ENCODE results near the gene RABGAP1L.
"Not testable (repeated sequence)": the region's sequence is repeated elsewhere in the genome, so short reads cannot be mapped to it uniquely, and the experiment has no call there.

The RABGAP1L gene

GRCh38 chr1:175037416-175037815 is 878.1 kb downstream of the RABGAP1L start:
- no peak overlapping the region for H3K4me3 ChIP-seq (ENCODE audit: low read length)
- DNase-seq (ENCODE audit: low read depth) = no peak
- TF ChIP-seq, protein P1, sequence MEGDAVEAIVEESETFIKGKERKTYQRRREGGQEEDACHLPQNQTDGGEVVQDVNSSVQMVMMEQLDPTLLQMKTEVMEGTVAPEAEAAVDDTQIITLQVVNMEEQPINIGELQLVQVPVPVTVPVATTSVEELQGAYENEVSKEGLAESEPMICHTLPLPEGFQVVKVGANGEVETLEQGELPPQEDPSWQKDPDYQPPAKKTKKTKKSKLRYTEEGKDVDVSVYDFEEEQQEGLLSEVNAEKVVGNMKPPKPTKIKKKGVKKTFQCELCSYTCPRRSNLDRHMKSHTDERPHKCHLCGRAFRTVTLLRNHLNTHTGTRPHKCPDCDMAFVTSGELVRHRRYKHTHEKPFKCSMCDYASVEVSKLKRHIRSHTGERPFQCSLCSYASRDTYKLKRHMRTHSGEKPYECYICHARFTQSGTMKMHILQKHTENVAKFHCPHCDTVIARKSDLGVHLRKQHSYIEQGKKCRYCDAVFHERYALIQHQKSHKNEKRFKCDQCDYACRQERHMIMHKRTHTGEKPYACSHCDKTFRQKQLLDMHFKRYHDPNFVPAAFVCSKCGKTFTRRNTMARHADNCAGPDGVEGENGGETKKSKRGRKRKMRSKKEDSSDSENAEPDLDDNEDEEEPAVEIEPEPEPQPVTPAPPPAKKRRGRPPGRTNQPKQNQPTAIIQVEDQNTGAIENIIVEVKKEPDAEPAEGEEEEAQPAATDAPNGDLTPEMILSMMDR (conservative IDR thresholded peaks at IDR 0.05; ENCODE audit: low read depth, low read length) = no peak

DNA sequence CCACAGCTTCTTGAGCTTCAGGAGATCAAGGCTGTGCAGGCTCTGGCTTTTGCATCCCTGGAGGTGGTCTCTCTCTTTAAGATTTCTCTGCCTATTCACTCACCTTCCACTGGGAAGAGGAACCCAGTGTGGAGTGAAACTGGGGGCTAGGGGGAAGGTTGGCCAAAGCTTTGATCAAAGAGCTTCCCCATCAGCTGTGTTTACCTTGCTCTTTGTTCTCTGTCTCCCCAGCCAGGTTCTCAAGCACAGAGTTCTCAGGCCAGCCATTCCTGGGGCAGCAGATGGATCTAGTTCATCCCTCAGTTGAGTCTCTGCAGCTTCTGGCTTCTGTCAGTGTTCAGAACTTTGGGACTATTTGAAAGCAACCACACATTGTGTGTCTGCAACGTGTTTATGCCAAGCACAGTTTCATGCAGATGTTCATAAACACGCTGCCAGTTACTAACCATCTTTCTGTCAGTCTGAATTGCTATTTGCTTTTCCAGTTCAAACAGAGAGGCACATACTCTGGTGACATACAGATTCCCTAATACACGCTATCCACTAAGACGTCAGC is 881.1 kb downstream of the RABGAP1L start:
- no peak overlapping the region for H3K4me3 ChIP-seq (ENCODE audit: low read length)
- TF ChIP-seq, protein P1 (conservative IDR thresholded peaks at IDR 0.05; ENCODE audit: low read depth, low read length) = no peak
- no peak for DNase-seq (ENCODE audit: low read depth)

DNA sequence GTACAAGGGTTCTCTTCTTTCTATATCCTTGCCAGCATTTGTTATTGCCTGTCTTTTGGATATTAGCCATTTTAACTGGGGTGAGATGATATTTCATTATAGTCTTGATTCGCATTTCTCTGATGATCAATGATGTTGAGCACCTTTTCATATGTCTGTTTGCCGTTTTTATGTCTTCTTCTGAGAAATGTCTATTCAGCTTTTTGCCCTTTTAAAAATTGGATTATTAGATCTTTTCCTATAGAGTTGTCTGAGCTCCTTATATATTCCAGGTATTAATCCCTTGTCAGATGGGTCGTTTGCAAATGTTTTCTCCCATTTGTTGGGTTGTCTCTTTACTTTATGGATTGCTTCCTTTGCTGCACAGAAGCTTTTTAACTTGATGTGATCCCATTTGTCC is 883.3 kb downstream of the RABGAP1L start:
- DNase-seq (ENCODE audit: low read depth) = no peak
- no peak overlapping the region for H3K4me3 ChIP-seq (ENCODE audit: low read length)
- TF ChIP-seq, protein P1 (conservative IDR thresholded peaks at IDR 0.05; ENCODE audit: low read depth, low read length) = no peak

DNA sequence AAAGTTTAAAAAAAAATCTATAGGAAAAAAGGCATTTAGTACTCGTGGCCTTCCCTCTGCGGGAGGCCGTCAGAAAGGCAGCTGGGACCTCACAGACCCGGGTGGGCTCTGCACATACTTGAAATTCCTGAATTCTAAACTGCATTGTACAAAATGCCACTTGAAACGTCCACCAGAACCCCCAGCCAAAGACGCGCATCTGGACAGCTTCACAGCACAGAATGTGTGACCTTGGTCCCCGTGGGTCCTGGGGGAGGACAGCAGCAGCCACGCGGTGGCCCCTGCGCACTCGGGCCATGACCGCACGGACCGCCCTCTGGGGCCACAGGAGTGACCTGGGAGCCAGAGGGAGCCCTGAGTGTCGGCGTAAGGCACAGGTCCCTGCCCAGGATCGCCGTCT is 884.5 kb downstream of the RABGAP1L start:
- no peak for DNase-seq (ENCODE audit: low read depth)

GRCh38 chr1:175044591-175044990 is 885.3 kb downstream of the RABGAP1L start:
- not testable (repeated sequence) for DNase-seq (ENCODE audit: low read depth); H3K4me3 ChIP-seq (ENCODE audit: low read length)

More for the DNA sequence above, 884.5 kb downstream of the RABGAP1L start:
- TF ChIP-seq, protein P1 (conservative IDR thresholded peaks at IDR 0.05; ENCODE audit: low read depth, low read length) = no peak
- H3K4me3 ChIP-seq (ENCODE audit: low read length) = no peak overlapping the region

Data from retinal pigment epithelial cell (primary cell).